Ectodermal cell (in vitro differentiated cells): ENCODE results near the gene SRP54.
A peak's percentile ranks its signal among the peaks of the same experiment; 100 is the strongest.
"Not testable (repeated sequence)": the region's sequence is repeated elsewhere in the genome, so short reads cannot be mapped to it uniquely, and the experiment has no call there.

Source experiments
- H3K27ac ChIP-seq: 2 replicates; pipeline ENCODE4 v1.7.0; 2013; ENCODE audit warnings: mild to moderate bottlenecking, low read depth, low read length; ENCODE audit not compliant: insufficient read depth, poor library complexity, severe bottlenecking
- H3K27me3 ChIP-seq: 2 replicates; pipeline ENCODE4 v1.7.0; 2013; ENCODE audit warnings: mild to moderate bottlenecking, low read length; ENCODE audit not compliant: insufficient read depth, control insufficient read depth, poor library complexity, severe bottlenecking
- H3K36me3 ChIP-seq: one replicate; pipeline ENCODE4 v1.7.0; 2013; ENCODE audit warnings: low read length; ENCODE audit not compliant: control insufficient read depth, insufficient read depth
- H3K4me1 ChIP-seq: one replicate; pipeline ENCODE4 v1.7.0; 2013; ENCODE audit warnings: low read length; ENCODE audit not compliant: control insufficient read depth, insufficient read depth
- H3K4me3 ChIP-seq: 2 replicates; pipeline ENCODE4 v1.7.0; 2013; ENCODE audit warnings: low read depth, low read length, control low read depth; ENCODE audit not compliant: insufficient read depth
- H3K9me3 ChIP-seq: 2 replicates; pipeline ENCODE4 v1.7.0; 2013; ENCODE audit warnings: mild to moderate bottlenecking, low read length, moderate library complexity; ENCODE audit not compliant: control insufficient read depth
- WGBS, 2 experiments: methylation state at CpG; one replicate each; pipeline ENCODE4 v1.1.7; 2013; ENCODE audit warnings: missing lambda C conversion rate in 2 of 2; 5-methylcytosine and 5-hydroxymethylcytosine counted together

SRP54 gene

GRCh38 chr14:34957771-34958286 is 25.0 kb upstream of the SRP54 start:
- no peak overlapping the region for H3K4me3 ChIP-seq
- H3K27ac ChIP-seq = no peak overlapping the region
- WGBS, 2 experiments = 94% methylated on average over 5 of the region's 5 CpGs
- peaks cover 3% of the 10 kb centered on the region for H3K36me3 ChIP-seq
- H3K9me3 ChIP-seq = no peaks in the 10 kb centered on the region
- H3K27me3 ChIP-seq = no peaks in the 10 kb centered on the region
- H3K4me1 ChIP-seq = no peaks in the 10 kb centered on the region

GRCh38 chr14:34962106-34962505 is 20.7 kb upstream of the SRP54 start:
- 94 to 99% methylated on average over 5 of the region's 5 CpGs for WGBS, 2 experiments
- not testable (repeated sequence) for H3K4me3 ChIP-seq, H3K4me1 ChIP-seq, H3K36me3 ChIP-seq, H3K27me3 ChIP-seq, H3K27ac ChIP-seq, H3K9me3 ChIP-seq

- WGBS, 2 experiments = 98 to 100% methylated on average over 1 to 2 of the region's 2 CpGs
Measured at GRCh38 chr14:34964977-34965764, 17.6 kb upstream of the SRP54 start.

GRCh38 chr14:34965912-34966311 is 16.9 kb upstream of the SRP54 start:
- WGBS, 2 experiments = 96 to 97% methylated on average over 4 of the region's 4 CpGs
- no peak overlapping the region for H3K27ac ChIP-seq
- no peaks in the 10 kb centered on the region for H3K4me1 ChIP-seq
- H3K9me3 ChIP-seq = no peaks in the 10 kb centered on the region
- H3K36me3 ChIP-seq = no peaks in the 10 kb centered on the region
- H3K4me3 ChIP-seq = no peak overlapping the region
- no peaks in the 10 kb centered on the region for H3K27me3 ChIP-seq

More at GRCh38 chr14:34964977-34965764, 17.6 kb upstream of the SRP54 start:
- Histone ChIP-seq H3K36me3 (no peaks in the 10 kb centered on the region), H3K27me3 (no peaks in the 10 kb centered on the region), H3K27ac (no peak overlapping the region), H3K4me1 (no peaks in the 10 kb centered on the region), H3K4me3 (no peak overlapping the region), H3K9me3 (no peaks in the 10 kb centered on the region)

- Histone ChIP-seq H3K27ac (no peak overlapping the region), H3K36me3 (no peaks in the 10 kb centered on the region), H3K4me1 (no peaks in the 10 kb centered on the region), H3K4me3 (no peak overlapping the region), H3K9me3 (no peaks in the 10 kb centered on the region), H3K27me3 (no peaks in the 10 kb centered on the region)
- WGBS, 2 experiments = 98 to 100% methylated on average over 1 to 3 of the region's 3 CpGs
Measured at GRCh38 chr14:34966413-34966812, 16.4 kb upstream of the SRP54 start.

- Histone ChIP-seq H3K4me1 (no peaks in the 10 kb centered on the region), H3K9me3 (no peaks in the 10 kb centered on the region), H3K27ac (no peak overlapping the region), H3K4me3 (no peak overlapping the region), H3K27me3 (no peaks in the 10 kb centered on the region), H3K36me3 (no peaks in the 10 kb centered on the region)
- 95 to 100% methylated on average over 1 of the region's 1 CpG for WGBS, 2 experiments
Measured at GRCh38 chr14:34970665-34971064, 12.1 kb upstream of the SRP54 start.

- Histone ChIP-seq H3K9me3 (no peaks in the 10 kb centered on the region), H3K27me3 (no peaks in the 10 kb centered on the region), H3K36me3 (no peaks in the 10 kb centered on the region), H3K4me1 (no peaks in the 10 kb centered on the region), H3K4me3 (no peak overlapping the region), H3K27ac (no peak overlapping the region)
Measured at GRCh38 chr14:34971381-34971780, 11.4 kb upstream of the SRP54 start.

GRCh38 chr14:34971801-34972200 is 11.0 kb upstream of the SRP54 start:
- H3K4me1 ChIP-seq = no peaks in the 10 kb centered on the region
- 95 to 97% methylated on average over 5 of the region's 5 CpGs for WGBS, 2 experiments
- H3K27me3 ChIP-seq = no peaks in the 10 kb centered on the region
- no peaks in the 10 kb centered on the region for H3K9me3 ChIP-seq
- no peak overlapping the region for H3K4me3 ChIP-seq
- no peak overlapping the region for H3K27ac ChIP-seq
- no peaks in the 10 kb centered on the region for H3K36me3 ChIP-seq

- Histone ChIP-seq H3K27ac (no peak overlapping the region), H3K4me3 (no peak overlapping the region), H3K36me3 (no peaks in the 10 kb centered on the region), H3K4me1 (no peaks in the 10 kb centered on the region), H3K27me3 (no peaks in the 10 kb centered on the region), H3K9me3 (no peaks in the 10 kb centered on the region)
- 93 to 94% methylated on average over 5 of the region's 5 CpGs for WGBS, 2 experiments
Measured at GRCh38 chr14:34978444-34978843, 4.3 kb upstream of the SRP54 start.

GRCh38 chr14:34980337-34980900 is 2.4 kb upstream of the SRP54 start:
- no peak overlapping the region for H3K27ac ChIP-seq
- H3K36me3 ChIP-seq = no peaks in the 10 kb centered on the region
- H3K4me3 ChIP-seq = peak overlapping the region; percentile 83
- no peaks in the 10 kb centered on the region for H3K27me3 ChIP-seq
- H3K9me3 ChIP-seq = no peaks in the 10 kb centered on the region
- 92 to 95% methylated on average over 11 of the region's 11 CpGs for WGBS, 2 experiments
- H3K4me1 ChIP-seq = peaks cover 7% of the 10 kb centered on the region
